Mammary epithelial cell (primary cell): ENCODE measurements around the gene TMEM45B.
"Not testable (repeated sequence)": the region's sequence is repeated elsewhere in the genome, so short reads cannot be mapped to it uniquely, and the experiment has no call there.

Experiments
- EZH2 ChIP-seq: IDR thresholded peaks from 2 replicates; pipeline ENCODE4 v1.6.1; 2012; ENCODE audit warnings: low read length, inconsistent platforms, borderline replicate concordance
- TF ChIP-seq, protein P1 (sequence below), 2 donors: IDR thresholded peaks in 1 of 2; conservative IDR thresholded peaks in 1 of 2; 2 replicates each; pipeline ENCODE4 v1.5.1; 2011 to 2012; ENCODE audit warnings: inconsistent platforms in 2 of 2, low read length in 2 of 2, mild to moderate bottlenecking in 2 of 2, control low read depth in 1 of 2, low read depth in 1 of 2; ENCODE audit not compliant: insufficient read depth in 1 of 2; ENCODE audit errors: extremely low read depth in 1 of 2

DNA sequence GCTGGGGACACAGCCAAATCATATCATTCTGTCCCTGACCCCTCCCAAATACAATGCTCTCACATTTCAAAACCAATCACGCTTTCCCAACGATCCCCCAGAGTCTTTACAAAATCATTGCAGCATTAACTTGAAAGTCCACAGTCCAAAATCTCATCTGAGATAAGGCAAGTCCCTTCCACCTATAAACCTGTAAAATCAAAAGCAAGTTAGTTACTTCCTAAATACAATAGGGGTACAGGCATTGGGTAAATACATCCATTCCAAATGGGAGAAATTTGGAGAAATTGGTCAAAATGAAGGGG lies 29.6 kb upstream of the TMEM45B start:
- TF ChIP-seq, protein P1, sequence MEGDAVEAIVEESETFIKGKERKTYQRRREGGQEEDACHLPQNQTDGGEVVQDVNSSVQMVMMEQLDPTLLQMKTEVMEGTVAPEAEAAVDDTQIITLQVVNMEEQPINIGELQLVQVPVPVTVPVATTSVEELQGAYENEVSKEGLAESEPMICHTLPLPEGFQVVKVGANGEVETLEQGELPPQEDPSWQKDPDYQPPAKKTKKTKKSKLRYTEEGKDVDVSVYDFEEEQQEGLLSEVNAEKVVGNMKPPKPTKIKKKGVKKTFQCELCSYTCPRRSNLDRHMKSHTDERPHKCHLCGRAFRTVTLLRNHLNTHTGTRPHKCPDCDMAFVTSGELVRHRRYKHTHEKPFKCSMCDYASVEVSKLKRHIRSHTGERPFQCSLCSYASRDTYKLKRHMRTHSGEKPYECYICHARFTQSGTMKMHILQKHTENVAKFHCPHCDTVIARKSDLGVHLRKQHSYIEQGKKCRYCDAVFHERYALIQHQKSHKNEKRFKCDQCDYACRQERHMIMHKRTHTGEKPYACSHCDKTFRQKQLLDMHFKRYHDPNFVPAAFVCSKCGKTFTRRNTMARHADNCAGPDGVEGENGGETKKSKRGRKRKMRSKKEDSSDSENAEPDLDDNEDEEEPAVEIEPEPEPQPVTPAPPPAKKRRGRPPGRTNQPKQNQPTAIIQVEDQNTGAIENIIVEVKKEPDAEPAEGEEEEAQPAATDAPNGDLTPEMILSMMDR (conservative IDR thresholded peaks at IDR 0.05 in 1 of 2, IDR thresholded peaks at IDR 0.05 in 1 of 2; ENCODE audit: extremely low read depth in 1 of 2, insufficient read depth in 1 of 2, low read depth in 1 of 2, low read length in 2 of 2): not testable (repeated sequence)
- not testable (repeated sequence) for TF ChIP-seq EZH2
